HepG2 (cell line): ENCODE measurements around the gene SIRT6. TPM values are rescaled to one million over a fixed set of nuclear protein-coding genes. Genes with fewer than 3 reads are reported as not detected.

Source experiments
- ATAC-seq: fragments of 200-7000 bp; cut with Tn5 transposase; 3 replicates; pipeline ENCODE4 v1.9.1; 2020; ENCODE audit warnings: mild to moderate bottlenecking, moderate library complexity
- BruUV-seq: library from RNA; stranded (reverse); fragments of 400-500 nt; replicated peaks from 2 replicates; lab custom pipeline; 2021; lab: Mats Ljungman, UMichigan
- CTCF ChIA-PET: fragments of 300-600 bp; formaldehyde crosslinking; extraction: SDS; loops from one replicate; lab custom pipeline; 2021; ENCODE audit warnings: low total read pairs, inconsistent platforms, low intra/inter-chr PET ratio; lab: Yijun Ruan, JAX
- POLR2A ChIA-PET: fragments of 350-600 bp; sonication (Branson Sonifier 250); formaldehyde crosslinking; loops from one replicate; lab custom pipeline; 2020; ENCODE audit warnings: antibody characterized with exemption, inconsistent platforms; lab: Yijun Ruan, JAX
- DNase-seq: peaks from one replicate; pipeline ENCODE4 v3.0.0-alpha.2; 2015; ENCODE audit warnings: low spot score
- FAIRE-seq: peaks from 3 replicates; lab custom pipeline; 2011; peaks lifted over from hg19 to GRCh38; lab: Jason Lieb, UNC
- H2AFZ ChIP-seq: one replicate; pipeline ENCODE4 v1.6.1; 2011; ENCODE audit warnings: low read length, inconsistent platforms
- H3K27ac ChIP-seq: fragments of 300-600 bp; 3 replicates; pipeline ENCODE4 v1.8.0; 2011; ENCODE audit warnings: mixed run types, mild to moderate bottlenecking, mixed read lengths, low read length, inconsistent platforms; ENCODE audit not compliant: insufficient read depth; ENCODE audit errors: extremely low read length
- H3K27me3 ChIP-seq, 2 experiments: fragments of 200-600 bp in 1 of 2; 2 replicates in 1 of 2; 3 replicates in 1 of 2; pipeline versions ENCODE4 v1.6.0 to v1.8.0; 2011; ENCODE audit warnings: low read length in 2 of 2, mild to moderate bottlenecking in 2 of 2, moderate library complexity in 2 of 2, inconsistent platforms in 1 of 2; ENCODE audit not compliant: insufficient read depth in 2 of 2, control insufficient read depth in 1 of 2
- H3K36me3 ChIP-seq, 2 experiments: fragments of 200-600 bp in 1 of 2; replicated peaks in 1 of 2; 2 replicates in 1 of 2; 3 replicates in 1 of 2; pipeline versions ENCODE4 v1.5.1 to v1.8.0; 2011; ENCODE audit warnings: low read length in 2 of 2, inconsistent platforms in 1 of 2; ENCODE audit not compliant: insufficient read depth in 2 of 2, control insufficient read depth in 1 of 2
- H3K4me1 ChIP-seq: 2 replicates; pipeline ENCODE4 v1.5.1; 2012; ENCODE audit warnings: low read length, inconsistent platforms; ENCODE audit not compliant: insufficient read depth
- H3K4me2 ChIP-seq: 2 replicates; pipeline ENCODE4 v1.6.0; 2011; ENCODE audit warnings: low read depth, low read length, inconsistent platforms
- H3K4me3 ChIP-seq, 3 experiments: fragments of 200-600 bp in 1 of 3; sonication (generic), shearing (Covaris generic) in 1 of 3; replicated peaks in 1 of 3; 2 replicates each; pipeline ENCODE4 v1.5.1; 2011 to 2016; ENCODE audit warnings: low read length in 3 of 3, inconsistent platforms in 2 of 3, low read depth in 2 of 3, mild to moderate bottlenecking in 2 of 3, control low read depth in 1 of 3, mixed read lengths in 1 of 3; ENCODE audit not compliant: insufficient read depth in 1 of 3
- H3K79me2 ChIP-seq: one replicate; pipeline ENCODE4 v1.6.1; 2011; ENCODE audit warnings: low read length, inconsistent platforms; ENCODE audit not compliant: insufficient read depth
- H3K9ac ChIP-seq: 2 replicates; pipeline ENCODE4 v1.6.0; 2011; ENCODE audit warnings: mild to moderate bottlenecking, low read depth, low read length, inconsistent platforms; ENCODE audit not compliant: insufficient read depth
- H3K9me3 ChIP-seq: 2 replicates; pipeline ENCODE4 v1.5.1; 2012; ENCODE audit warnings: mild to moderate bottlenecking, low read length
- H4K20me1 ChIP-seq: 2 replicates; pipeline ENCODE4 v1.6.0; 2011; ENCODE audit warnings: inconsistent platforms, mild to moderate bottlenecking, low read length, moderate library complexity; ENCODE audit not compliant: insufficient read depth
- KDM1A ChIP-seq: IDR thresholded peaks from 2 replicates; pipeline ENCODE4 v1.6.1; 2016; ENCODE audit warnings: missing compliant biosample characterization
- PTBP1 ChIP-seq: fragments of 200-400 bp; formaldehyde crosslinking; IDR thresholded peaks from 2 replicates; pipeline ENCODE4 v1.6.1; 2018; ENCODE audit warnings: low read length, low read depth; ENCODE audit not compliant: poor library complexity, severe bottlenecking
- SOX13 ChIP-seq, 3 experiments: fragments of 450-650 bp in 1 of 3; sonication (generic) in 1 of 3; formaldehyde crosslinking in 1 of 3; IDR thresholded peaks in 2 of 3; conservative IDR thresholded peaks in 1 of 3; 2 replicates each; pipeline versions ENCODE4 v1.5.0 to v1.6.1; 2016 to 2020; ENCODE audit warnings: antibody characterized with exemption in 1 of 3, mild to moderate bottlenecking in 1 of 3, missing compliant biosample characterization in 1 of 3, missing genetic modification reagents in 1 of 3, moderate library complexity in 1 of 3
- ZMYM3 ChIP-seq: sonication (generic); formaldehyde crosslinking; IDR thresholded peaks from 2 replicates; pipeline ENCODE4 v1.5.1; 2020; ENCODE audit warnings: mild to moderate bottlenecking, missing genetic modification reagents
- ZNF136 ChIP-seq: sonication (generic); formaldehyde crosslinking; IDR thresholded peaks from 2 replicates; pipeline ENCODE4 v1.8.1; 2022; ENCODE audit warnings: low read depth, mild to moderate bottlenecking, moderate library complexity, missing genetic modification reagents
- ZNF205 ChIP-seq: IDR thresholded peaks from 2 replicates; pipeline ENCODE4 v1.6.1; 2018; ENCODE audit warnings: missing biosample characterization, missing genetic modification reagents
- ZNF333 ChIP-seq: sonication (generic); formaldehyde crosslinking; IDR thresholded peaks from 2 replicates; pipeline ENCODE4 v1.4.0; 2020; ENCODE audit warnings: mild to moderate bottlenecking, missing genetic modification reagents, borderline replicate concordance
- ZNF547 ChIP-seq: sonication (generic); formaldehyde crosslinking; IDR thresholded peaks from 2 replicates; pipeline ENCODE4 v1.5.1; 2020; ENCODE audit warnings: mild to moderate bottlenecking, missing genetic modification reagents
- ZNF629 ChIP-seq: sonication (generic); formaldehyde crosslinking; conservative IDR thresholded peaks from 2 replicates; pipeline ENCODE4 v1.5.0; 2020; ENCODE audit warnings: missing genetic modification reagents
- ZNF768 ChIP-seq: sonication (generic); formaldehyde crosslinking; IDR thresholded peaks from 2 replicates; pipeline ENCODE4 v1.4.0; 2020; ENCODE audit warnings: missing genetic modification reagents
- WGBS: methylation state at CpG from one replicate; pipeline ENCODE4 v1.1.6; 2017; ENCODE audit warnings: low lambda C conversion rate; 5-methylcytosine and 5-hydroxymethylcytosine counted together
- in situ Hi-C: cut with HindIII; loops from 2 replicates; pipeline ENCODE4 v1.10.0; 2017; ENCODE audit warnings: low pct_unique_long_range_greater_than_20kb; ENCODE audit not compliant: extremely low pct_ligation_motif_present
- intact Hi-C: fragments of 100-400 bp; cut with micrococcal nuclease; formaldehyde crosslinking; loops from one replicate; pipeline ENCODE4 v1.10.0; 2022; ENCODE audit not compliant: unreplicated experiment
- polyA plus RNA-seq, 8 experiments: library from polyadenylated mRNA; depleted of rRNA in 3 of 8; stranded (reverse) in 7 of 8; unstranded in 1 of 8; fragments of >200 nt; fragmentation: Illumina TruSeq in 4 of 8; extraction: Trizol in 4 of 8; gene quantifications; 2 replicates each; pipeline versions ENCODE4 v1.2.1 to v1.2.3, GENCODE V29; 2011 to 2016; ENCODE audit warnings: low read depth in 4 of 8, missing spikeins in 1 of 8, mixed read lengths in 1 of 8; ENCODE audit not compliant: insufficient read depth in 1 of 8
- total RNA-seq, 5 experiments: library from RNA; depleted of rRNA; stranded (reverse); fragments of >200 nt; fragmentation: Illumina TruSeq; extraction: Trizol; gene quantifications; 2 replicates each; pipeline ENCODE4 v1.2.3, GENCODE V29; 2016; ENCODE audit warnings: low read depth in 1 of 5
- TF ChIP-seq, protein P1 (sequence below): sonication (generic); formaldehyde crosslinking; IDR thresholded peaks from 2 replicates; pipeline ENCODE4 v1.5.1; 2020; ENCODE audit warnings: mild to moderate bottlenecking, missing genetic modification reagents, moderate library complexity

SIRT6 gene
- total and polyA plus RNA-seq, 2 of the 13 experiments (the other 11 are each of a cell fraction or from before 2014, with no cell fraction given): 11.0 to 18.4 TPM

DNA sequence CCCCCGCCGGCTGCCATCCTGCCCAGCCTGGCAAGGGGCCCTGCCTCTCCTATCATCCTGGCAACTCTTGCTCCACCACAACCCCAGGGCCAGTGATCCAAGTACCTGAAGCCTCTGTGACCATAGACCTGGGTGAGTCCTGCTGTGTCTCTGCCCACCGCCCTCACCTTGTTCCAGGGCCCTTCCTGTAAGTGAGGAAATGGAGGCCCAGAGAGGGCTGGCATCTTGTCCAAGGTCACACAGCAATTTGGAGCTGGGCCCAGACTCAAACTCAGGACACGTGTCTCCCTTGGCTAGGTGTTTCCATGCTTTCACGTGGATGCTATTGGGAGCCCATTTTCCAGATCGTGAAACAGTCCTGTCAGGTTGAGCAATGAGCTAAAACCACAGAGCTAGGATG lies 25.2 kb downstream of the SIRT6 start:
- H3K9ac ChIP-seq: no peak overlapping the region
- no peak overlapping the region for H3K4me2 ChIP-seq
- peaks cover 30% of the 10 kb centered on the region for H3K4me1 ChIP-seq
- H2AFZ ChIP-seq: no peak overlapping the region
- WGBS: 92% methylated on average over 2 of the region's 6 CpGs
- CTCF ChIA-PET: no interaction called here
- no peak overlapping the region for H3K27ac ChIP-seq
- intact Hi-C loops: no loop called here
- no peak for DNase-seq
- H3K36me3 ChIP-seq: peaks cover 4% of the 10 kb centered on the region in 2 experiments; a peak in 3 of 5 replicates
- BruUV-seq: no TSS peak
- ATAC-seq: no peak
- in situ Hi-C loops: no loop called here
- TF ChIP-seq ZNF205 (CRISPR knock-in tag) (no peak), ZNF333 (CRISPR knock-in tag) (no peak), KDM1A (CRISPR knock-in tag) (0 out of 2 replicates have a peak, but pooled peaks have one; percentile 29), ZNF136 (no peak), ZNF768 (CRISPR knock-in tag) (peak; percentile 99), ZMYM3 (CRISPR knock-in tag) (peak; percentile 76), ZNF629 (CRISPR knock-in tag) (peak; percentile 76)
- H3K79me2 ChIP-seq: no peaks in the 10 kb centered on the region
- POLR2A ChIA-PET: interaction anchor here (0.9 kb wide), 1 partner anchor 10 kb away, joined by 5 read pairs; no protein-coding TSS in a partner anchor
- no peak for FAIRE-seq
- H3K27me3 ChIP-seq: no peaks in the 10 kb centered on the region
- H3K9me3 ChIP-seq: no peaks in the 10 kb centered on the region
- H3K4me3 ChIP-seq: no peak overlapping the region
- H4K20me1 ChIP-seq: no peaks in the 10 kb centered on the region

DNA sequence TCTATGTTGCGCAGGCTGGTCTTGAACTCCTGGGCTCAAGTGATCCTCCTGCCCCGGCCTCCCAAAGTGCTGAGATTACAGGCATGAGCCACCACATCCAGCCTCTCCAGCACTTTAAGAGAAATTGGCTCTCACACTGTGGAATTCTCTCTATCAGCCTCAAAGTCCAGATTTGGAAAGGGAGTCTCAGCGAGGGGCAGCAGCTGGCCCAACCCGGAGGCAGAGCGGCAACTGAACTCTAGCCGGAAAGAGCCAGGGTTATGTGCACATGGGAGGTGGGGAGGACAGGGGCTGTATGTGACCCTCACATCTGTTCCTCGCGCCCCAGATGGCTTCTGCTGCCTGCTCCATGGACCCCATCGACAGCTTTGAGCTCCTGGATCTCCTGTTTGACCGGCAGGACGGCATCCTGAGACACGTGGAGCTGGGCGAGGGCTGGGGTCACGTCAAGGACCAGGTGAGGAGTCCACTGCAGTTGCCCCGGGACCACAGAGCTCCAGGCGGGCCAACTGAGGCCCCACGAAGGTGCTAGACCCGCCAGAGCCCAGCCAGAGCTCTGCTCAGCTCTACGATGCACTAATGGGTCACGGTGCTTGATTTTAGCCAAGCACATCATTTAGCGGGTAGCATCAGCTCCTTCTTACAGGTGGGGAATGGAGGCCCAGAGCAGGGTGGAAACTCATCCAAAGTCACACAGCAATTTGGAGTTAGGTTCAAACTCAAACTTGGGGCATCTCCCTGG lies 27.6 kb downstream of the SIRT6 start:
- no TSS peak for BruUV-seq
- H3K9ac ChIP-seq: no peak overlapping the region
- DNase-seq: no peak
- FAIRE-seq: no peak
- H3K4me2 ChIP-seq: peak overlapping the region; percentile 27
- no peaks in the 10 kb centered on the region for H3K79me2 ChIP-seq
- intact Hi-C loops (no loop called here), in situ Hi-C loops (no loop called here)
- POLR2A ChIA-PET: interaction anchor here (0.7 to 1.8 kb wide), 3 partner anchors 8 to 89 kb away, joined by 3 to 6 read pairs (median 3); no protein-coding TSS in a partner anchor
- no peaks in the 10 kb centered on the region for H3K27me3 ChIP-seq
- H3K4me3 ChIP-seq: peak overlapping the region in 1 of 3 experiments; percentile 23; a peak in 1 of 6 replicates
- H3K27ac ChIP-seq: peak overlapping the region; percentile 26
- H3K4me1 ChIP-seq: peaks cover 53% of the 10 kb centered on the region
- H2AFZ ChIP-seq: no peak overlapping the region
- H3K9me3 ChIP-seq: no peaks in the 10 kb centered on the region
- H4K20me1 ChIP-seq: no peaks in the 10 kb centered on the region
- no peak for ATAC-seq
- WGBS: 71% methylated on average over 16 of the region's 21 CpGs
- peaks cover 4% of the 10 kb centered on the region in 2 experiments; a peak in 3 of 5 replicates for H3K36me3 ChIP-seq
- CTCF ChIA-PET: no interaction called here
- TF ChIP-seq SOX13 (IDR thresholded peaks at IDR 0.05): no peak
- no peak for TF ChIP-seq SOX13 (CRISPR knock-in tag; conservative IDR thresholded peaks at IDR 0.05 in 1 of 2, IDR thresholded peaks at IDR 0.05 in 1 of 2)
- TF ChIP-seq ZNF768 (CRISPR knock-in tag): peak; percentile 53; the same call in 1 of the 2 replicates
- no peak for TF ChIP-seq PTBP1
- no peak for TF ChIP-seq ZNF547 (CRISPR knock-in tag)
- TF ChIP-seq, protein P1, sequence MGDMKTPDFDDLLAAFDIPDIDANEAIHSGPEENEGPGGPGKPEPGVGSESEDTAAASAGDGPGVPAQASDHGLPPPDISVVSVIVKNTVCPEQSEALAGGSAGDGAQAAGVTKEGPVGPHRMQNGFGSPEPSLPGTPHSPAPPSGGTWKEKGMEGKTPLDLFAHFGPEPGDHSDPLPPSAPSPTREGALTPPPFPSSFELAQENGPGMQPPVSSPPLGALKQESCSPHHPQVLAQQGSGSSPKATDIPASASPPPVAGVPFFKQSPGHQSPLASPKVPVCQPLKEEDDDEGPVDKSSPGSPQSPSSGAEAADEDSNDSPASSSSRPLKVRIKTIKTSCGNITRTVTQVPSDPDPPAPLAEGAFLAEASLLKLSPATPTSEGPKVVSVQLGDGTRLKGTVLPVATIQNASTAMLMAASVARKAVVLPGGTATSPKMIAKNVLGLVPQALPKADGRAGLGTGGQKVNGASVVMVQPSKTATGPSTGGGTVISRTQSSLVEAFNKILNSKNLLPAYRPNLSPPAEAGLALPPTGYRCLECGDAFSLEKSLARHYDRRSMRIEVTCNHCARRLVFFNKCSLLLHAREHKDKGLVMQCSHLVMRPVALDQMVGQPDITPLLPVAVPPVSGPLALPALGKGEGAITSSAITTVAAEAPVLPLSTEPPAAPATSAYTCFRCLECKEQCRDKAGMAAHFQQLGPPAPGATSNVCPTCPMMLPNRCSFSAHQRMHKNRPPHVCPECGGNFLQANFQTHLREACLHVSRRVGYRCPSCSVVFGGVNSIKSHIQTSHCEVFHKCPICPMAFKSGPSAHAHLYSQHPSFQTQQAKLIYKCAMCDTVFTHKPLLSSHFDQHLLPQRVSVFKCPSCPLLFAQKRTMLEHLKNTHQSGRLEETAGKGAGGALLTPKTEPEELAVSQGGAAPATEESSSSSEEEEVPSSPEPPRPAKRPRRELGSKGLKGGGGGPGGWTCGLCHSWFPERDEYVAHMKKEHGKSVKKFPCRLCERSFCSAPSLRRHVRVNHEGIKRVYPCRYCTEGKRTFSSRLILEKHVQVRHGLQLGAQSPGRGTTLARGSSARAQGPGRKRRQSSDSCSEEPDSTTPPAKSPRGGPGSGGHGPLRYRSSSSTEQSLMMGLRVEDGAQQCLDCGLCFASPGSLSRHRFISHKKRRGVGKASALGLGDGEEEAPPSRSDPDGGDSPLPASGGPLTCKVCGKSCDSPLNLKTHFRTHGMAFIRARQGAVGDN (CRISPR knock-in tag): peak; percentile 40; the same call in 1 of the 2 replicates
